HG03175 (cell line): Measurements from ENCODE around the gene KIAA0825.
"Not testable (repeated sequence)": the region's sequence is repeated elsewhere in the genome, so short reads cannot be mapped to it uniquely, and the experiment has no call there.

Experiments
- ATAC-seq: cut with Tn5 transposase; IDR thresholded peaks from one replicate; pipeline ENCODE4 v1.9.1; 2021; ENCODE audit warnings: mild to moderate bottlenecking, moderate library complexity; ENCODE audit not compliant: unreplicated experiment

The KIAA0825 gene

GRCh38 chr5:94197970-94198369 is 420.4 kb downstream of the KIAA0825 start:
- ATAC-seq = no peak

DNA sequence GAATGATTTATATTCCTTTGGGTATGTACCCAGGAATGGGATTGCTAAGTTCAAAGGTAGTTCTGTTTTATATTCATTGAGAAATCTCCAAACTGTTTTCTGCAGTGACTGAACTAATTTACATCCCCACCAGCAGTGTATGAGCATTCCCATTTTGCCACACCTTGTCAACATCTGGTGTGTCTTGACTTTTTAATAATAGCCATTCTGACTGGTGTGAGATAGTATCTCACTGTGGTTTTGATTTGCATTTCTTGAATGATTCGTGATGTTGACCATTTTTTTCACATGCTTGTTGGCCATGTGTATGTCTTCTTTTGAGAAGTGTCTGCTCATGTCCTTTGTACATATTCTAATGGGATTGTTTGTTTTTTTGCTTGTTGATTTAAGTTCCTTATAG is 421.5 kb downstream of the KIAA0825 start:
- ATAC-seq = no peak

DNA sequence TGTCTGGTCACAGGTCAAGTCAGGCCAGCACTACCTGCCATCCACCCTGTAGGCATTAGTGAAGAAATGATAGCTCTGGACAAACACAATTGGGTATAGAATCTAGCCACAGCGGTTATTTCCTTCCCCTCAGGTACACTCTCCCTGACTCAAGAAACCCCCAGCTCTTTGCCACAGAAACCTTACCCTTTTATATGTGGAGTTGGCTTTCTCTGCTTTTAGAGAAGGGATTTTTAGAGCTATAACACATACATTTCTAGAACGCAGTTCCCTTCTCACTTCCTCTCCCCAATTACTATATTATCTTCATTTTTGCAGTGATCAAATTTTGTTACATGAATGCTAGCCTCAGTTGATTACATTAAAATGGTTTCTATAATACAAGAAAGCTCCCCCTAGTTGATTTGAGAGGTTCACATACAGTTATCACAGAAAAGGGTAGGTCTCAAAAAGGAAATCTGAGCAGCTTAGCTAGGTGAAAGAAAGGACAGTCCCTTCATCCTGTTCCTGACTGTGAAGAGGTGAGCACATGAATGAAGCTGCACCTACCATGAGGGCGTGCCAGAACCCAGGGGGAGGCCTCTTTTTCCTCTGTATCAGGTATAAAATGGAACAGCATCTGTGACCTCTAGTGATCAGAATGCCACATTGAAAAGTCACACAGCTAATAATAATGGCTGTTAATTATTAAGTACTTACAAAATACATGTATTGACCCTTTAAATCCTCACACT is 425.6 kb downstream of the KIAA0825 start:
- ATAC-seq = no peak

DNA sequence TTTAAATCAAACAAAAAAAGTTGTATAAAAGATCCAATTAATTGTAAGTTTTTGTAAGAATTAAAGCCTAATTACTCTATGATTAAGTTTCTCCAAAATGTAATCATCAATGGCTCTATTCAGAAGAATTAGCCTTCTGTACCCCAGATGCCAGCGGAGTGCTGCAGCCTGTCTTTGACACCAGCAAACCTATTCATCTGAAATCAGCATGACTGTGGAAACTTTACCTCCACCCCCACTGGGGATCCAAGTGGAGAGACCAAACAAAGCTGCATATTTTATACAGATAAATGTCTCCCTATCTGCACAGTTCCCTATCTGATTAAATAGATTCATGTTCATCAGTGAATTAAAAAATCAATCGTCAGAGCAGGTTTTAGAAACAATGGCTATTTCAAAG is 426.8 kb downstream of the KIAA0825 start:
- no peak for ATAC-seq

GRCh38 chr5:94188725-94189124 is 429.7 kb downstream of the KIAA0825 start:
- ATAC-seq = no peak

GRCh38 chr5:94184870-94185269 is 433.5 kb downstream of the KIAA0825 start:
- no peak for ATAC-seq

DNA sequence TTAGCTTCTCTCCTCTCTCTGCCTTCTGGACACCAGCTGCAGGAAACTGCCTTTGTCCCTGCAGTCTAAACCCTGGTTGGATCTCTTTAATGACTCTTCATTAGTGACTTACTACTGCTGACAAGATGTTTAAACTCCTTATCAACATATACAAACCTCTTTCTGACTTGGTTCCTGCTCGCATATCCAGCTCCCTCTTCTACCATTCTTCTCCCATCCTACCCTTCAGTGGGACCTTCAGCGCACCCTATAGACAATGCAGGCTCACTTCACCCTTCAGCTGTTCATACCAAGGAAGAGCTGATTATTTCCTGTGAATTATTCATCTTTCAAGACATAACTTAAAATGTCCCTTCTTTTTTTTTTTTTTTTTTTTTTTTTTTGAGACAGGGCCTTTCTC is 436.5 kb downstream of the KIAA0825 start:
- ATAC-seq = peak; percentile 53

GRCh38 chr5:94180761-94181160 is 437.6 kb downstream of the KIAA0825 start:
- no peak for ATAC-seq

DNA sequence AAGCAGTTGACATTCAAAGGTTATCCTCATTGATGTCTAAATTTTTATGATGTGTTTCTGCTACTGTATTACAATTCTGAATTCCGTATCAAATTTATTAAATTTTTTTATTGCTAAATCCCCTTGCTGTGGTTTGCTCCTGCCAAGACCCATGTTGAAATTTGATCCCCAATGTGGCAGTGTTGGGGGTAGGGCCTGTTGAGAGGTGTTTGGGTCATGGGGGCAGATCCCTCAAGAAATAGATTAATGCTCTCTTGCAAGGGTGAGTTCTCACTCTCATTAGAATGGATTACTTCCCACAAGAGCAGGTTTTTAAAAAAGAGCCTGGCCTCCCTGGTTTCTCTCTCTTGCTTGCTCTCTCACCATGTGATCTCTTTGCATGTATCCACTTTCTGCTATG is 442.5 kb downstream of the KIAA0825 start:
- no peak for ATAC-seq

DNA sequence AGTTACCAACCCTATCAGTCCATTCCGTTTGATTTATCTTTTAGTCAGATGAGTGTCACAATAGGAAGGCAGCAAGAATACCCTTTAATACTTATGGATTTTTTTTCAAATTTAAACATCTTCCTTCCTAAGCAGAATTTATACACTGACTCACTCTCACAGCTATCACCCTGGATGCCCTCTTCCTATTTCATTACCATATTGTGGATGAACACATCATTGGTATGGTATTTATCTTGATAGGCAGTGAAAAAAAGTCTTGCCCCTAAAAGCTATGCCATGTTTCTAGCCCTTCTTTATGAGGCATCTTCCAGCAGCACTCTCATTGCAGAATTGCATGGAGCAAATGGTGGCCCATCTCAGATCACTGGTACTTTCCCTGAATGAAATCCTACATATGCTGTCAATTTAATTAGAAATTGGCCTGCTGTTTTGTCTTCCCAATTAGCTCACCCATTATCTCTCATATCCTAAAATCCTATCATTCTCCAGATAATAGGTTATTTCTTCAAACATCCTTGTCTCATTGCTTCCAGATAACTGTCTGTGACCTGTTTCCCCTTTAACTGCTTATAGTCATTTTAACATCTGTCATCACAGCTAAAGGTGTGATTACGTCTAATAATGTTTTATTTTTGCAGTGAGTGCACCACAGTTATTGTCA is 443.5 kb downstream of the KIAA0825 start:
- ATAC-seq = no peak

DNA sequence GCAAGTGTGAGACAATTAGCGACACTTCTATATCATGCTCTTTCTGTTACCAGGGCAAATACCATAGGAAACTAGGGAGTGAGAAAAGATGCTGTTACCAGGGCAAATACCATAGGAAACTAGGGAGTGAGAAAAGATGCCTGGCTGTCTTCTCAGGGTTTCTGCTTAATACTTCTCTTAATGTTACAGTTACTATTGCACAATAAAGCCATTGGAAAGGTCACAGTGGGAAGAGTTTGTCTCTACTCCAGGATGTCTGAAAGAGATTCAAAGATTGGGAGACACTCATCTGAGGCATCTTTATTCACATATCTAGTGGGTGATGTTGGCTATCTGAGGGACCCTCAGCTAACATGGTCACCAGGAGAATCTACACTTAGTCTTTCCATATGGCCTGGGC is 445.3 kb downstream of the KIAA0825 start:
- ATAC-seq = no peak

- not testable (repeated sequence) for ATAC-seq
These were observed 447.3 kb downstream of the KIAA0825 start for GRCh38 chr5:94171070-94171469.

GRCh38 chr5:94170158-94170557 is 448.2 kb downstream of the KIAA0825 start:
- peak; percentile 71 for ATAC-seq

- ATAC-seq = no peak
These were observed 450.3 kb downstream of the KIAA0825 start for GRCh38 chr5:94168151-94168550.

DNA sequence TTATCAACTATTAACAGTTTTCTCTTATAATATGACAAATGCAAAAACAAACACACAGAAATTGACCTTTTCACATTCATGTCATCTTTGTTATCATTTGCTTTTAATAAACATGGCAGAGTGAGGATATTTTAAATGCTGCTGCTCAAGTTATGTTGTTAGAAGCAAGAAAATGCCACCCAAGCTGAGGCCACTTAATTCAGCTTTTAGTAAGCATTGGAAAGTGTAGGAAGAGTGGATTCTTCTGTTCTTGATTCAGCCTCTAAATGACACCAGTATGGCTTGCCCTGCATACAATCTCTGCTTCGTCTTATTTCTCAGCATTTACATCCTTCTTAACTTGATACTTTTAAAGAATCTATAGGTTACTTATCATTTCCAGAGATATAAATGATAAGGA is 456.6 kb downstream of the KIAA0825 start:
- ATAC-seq = no peak

DNA sequence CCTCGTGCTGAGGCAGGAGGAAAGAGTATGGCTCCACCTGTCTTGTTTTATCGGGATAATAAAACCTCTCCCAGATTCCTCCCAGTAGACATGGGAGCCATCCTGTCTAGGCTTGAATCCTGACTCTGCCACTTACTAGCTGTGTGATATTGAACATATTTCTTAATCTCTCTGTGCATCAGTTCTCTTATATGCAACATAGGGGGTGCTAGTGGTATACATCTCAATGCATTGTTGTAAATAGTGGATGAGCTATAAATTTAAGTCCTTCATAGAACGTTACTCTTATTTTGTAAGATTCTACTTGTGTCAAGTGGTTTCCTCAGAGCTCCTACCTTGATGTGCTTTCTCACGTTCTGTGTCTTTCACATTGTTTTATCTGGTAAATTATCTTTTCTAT is 459.3 kb downstream of the KIAA0825 start:
- no peak for ATAC-seq

- no peak for ATAC-seq
These were observed 460.5 kb downstream of the KIAA0825 start for GRCh38 chr5:94157704-94158539.

- no peak for ATAC-seq
These were observed 463.7 kb downstream of the KIAA0825 start for GRCh38 chr5:94154672-94155071.

- no peak for ATAC-seq
These were observed 464.5 kb downstream of the KIAA0825 start for GRCh38 chr5:94153736-94154450.

DNA sequence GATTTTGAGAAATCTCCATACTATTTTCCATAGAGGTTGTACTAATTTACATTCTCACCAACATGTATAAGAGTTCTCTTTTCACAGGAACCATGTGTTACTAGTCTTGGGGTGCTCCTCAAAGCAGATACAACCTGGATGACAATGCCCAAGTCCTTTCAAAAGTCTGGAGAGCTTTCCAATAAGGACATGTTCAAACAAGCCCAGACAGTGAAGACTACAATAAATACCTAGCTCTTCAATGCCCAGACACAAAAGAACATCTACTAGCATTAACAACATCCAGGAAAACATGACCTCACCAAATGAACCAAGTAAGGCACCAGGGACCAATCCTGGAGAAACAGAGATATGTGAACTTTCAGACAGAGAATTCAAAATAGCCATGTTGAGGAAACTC is 474.8 kb downstream of the KIAA0825 start:
- ATAC-seq = not testable (repeated sequence)

GRCh38 chr5:94140300-94140699 is 478.1 kb downstream of the KIAA0825 start:
- ATAC-seq = no peak
